NB4 (cell line): ENCODE data around the gene POFUT2.

ENCODE experiments used
- DNase-seq: peaks from one replicate; pipeline ENCODE4 v3.0.0; 2010; ENCODE audit warnings: low read depth
- H3K4me3 ChIP-seq: one replicate; pipeline ENCODE4 v1.5.1; 2011; ENCODE audit warnings: mild to moderate bottlenecking, low read depth, low read length, moderate library complexity
- MAX ChIP-seq: IDR thresholded peaks from 2 replicates; pipeline ENCODE4 v1.6.1; 2011; ENCODE audit warnings: low read depth, low read length
- MYC ChIP-seq: IDR thresholded peaks from 2 replicates; pipeline ENCODE4 v1.6.1; 2011; ENCODE audit warnings: low read depth, low read length
- POLR2A ChIP-seq: IDR thresholded peaks from 2 replicates; pipeline ENCODE4 v1.6.1; 2011; ENCODE audit warnings: mild to moderate bottlenecking; ENCODE audit not compliant: insufficient read length; ENCODE audit errors: extremely low read depth
- TF ChIP-seq, protein P1 (sequence below): IDR thresholded peaks from one replicate; pipeline ENCODE4 v1.5.1; 2012; ENCODE audit warnings: low read depth, low read length

POFUT2 gene

GRCh38 chr21:45334591-45335081 lies 46.9 kb upstream of the POFUT2 start:
- TF ChIP-seq POLR2A, result no peak
- TF ChIP-seq, protein P1, sequence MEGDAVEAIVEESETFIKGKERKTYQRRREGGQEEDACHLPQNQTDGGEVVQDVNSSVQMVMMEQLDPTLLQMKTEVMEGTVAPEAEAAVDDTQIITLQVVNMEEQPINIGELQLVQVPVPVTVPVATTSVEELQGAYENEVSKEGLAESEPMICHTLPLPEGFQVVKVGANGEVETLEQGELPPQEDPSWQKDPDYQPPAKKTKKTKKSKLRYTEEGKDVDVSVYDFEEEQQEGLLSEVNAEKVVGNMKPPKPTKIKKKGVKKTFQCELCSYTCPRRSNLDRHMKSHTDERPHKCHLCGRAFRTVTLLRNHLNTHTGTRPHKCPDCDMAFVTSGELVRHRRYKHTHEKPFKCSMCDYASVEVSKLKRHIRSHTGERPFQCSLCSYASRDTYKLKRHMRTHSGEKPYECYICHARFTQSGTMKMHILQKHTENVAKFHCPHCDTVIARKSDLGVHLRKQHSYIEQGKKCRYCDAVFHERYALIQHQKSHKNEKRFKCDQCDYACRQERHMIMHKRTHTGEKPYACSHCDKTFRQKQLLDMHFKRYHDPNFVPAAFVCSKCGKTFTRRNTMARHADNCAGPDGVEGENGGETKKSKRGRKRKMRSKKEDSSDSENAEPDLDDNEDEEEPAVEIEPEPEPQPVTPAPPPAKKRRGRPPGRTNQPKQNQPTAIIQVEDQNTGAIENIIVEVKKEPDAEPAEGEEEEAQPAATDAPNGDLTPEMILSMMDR, result no peak
- no peak for TF ChIP-seq MAX
- TF ChIP-seq MYC, result no peak
- no peak overlapping the region for H3K4me3 ChIP-seq
- DNase-seq, result no peak

- TF ChIP-seq, protein P1, result no peak
- no peak for TF ChIP-seq MYC
- TF ChIP-seq MAX, result no peak
- no peak for TF ChIP-seq POLR2A
- no peak overlapping the region for H3K4me3 ChIP-seq
- DNase-seq, result no peak
Observed at GRCh38 chr21:45334134-45334533, 46.4 kb upstream of the POFUT2 start.

DNA sequence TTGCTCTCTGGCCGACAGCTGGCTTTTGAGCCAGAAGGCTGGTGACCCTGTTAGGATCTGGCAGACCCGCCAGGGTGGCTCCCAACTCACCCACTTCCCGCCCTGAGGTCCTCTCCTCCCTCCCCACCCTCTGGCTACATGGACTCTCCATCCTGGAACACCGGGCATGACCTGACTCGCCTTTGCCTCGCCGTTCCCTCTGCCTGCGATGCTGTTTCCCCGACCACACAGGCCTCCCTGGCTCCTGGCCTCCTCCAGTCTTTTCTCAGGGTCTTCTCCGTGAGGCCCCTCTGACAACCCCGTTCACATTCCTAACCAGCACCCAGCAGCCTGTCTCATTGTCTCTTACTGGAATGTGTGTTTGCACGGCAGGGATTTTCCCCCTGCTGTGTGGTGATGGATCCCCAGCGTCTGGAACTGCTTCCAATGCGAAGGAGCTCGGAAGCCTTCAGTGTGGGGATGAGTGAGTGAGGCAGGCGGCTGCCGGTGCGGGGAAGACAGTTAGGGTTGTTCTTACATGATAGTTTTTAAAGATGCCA lies 46.0 kb upstream of the POFUT2 start:
- no peak for DNase-seq
- TF ChIP-seq MAX (no peak), POLR2A (no peak), MYC (no peak)
- TF ChIP-seq, protein P1, result no peak
- H3K4me3 ChIP-seq, result no peak overlapping the region

GRCh38 chr21:45332981-45333582 lies 45.4 kb upstream of the POFUT2 start:
- no peak overlapping the region for H3K4me3 ChIP-seq
- no peak for DNase-seq
- no peak for TF ChIP-seq MYC
- TF ChIP-seq, protein P1, result no peak
- no peak for TF ChIP-seq MAX
- TF ChIP-seq POLR2A, result no peak

DNA sequence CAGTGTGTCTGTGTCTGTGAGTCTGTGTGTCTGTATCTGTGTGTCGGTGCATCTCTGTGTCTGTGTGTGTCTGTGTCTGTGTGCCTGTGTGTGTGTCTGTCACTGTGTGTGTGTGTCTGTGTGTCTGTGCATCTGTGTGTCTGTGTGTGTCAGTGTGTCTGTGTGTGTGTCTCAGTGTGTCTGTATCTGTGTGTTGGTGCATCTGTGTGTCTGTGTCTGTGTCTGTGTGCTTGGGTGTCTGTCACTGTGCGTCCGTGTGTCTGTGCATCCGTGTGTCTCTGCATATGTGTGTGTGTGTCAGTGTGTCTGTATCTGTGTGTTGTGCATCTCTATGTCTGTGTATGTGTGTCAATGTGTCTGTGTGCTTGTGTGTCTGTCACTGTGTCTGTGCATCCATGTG lies 44.7 kb upstream of the POFUT2 start:
- TF ChIP-seq POLR2A, result no peak
- TF ChIP-seq MAX, result no peak
- TF ChIP-seq MYC, result no peak
- TF ChIP-seq, protein P1, result no peak
- no peak overlapping the region for H3K4me3 ChIP-seq
- no peak for DNase-seq
